NCI-H345 (cell line): ENCODE data around the gene TMEM132D.
"Not testable (repeated sequence)": the region's sequence is repeated elsewhere in the genome, so short reads cannot be mapped to it uniquely, and the experiment has no call there.

Experiments used
- DNase-seq: peaks from one replicate; lab custom pipeline; 2025; lab: John Stamatoyannopoulos, UW

TMEM132D gene

GRCh38 chr12:129237881-129238280 lies 665.9 kb downstream of the TMEM132D start:
- DNase-seq: no peak

GRCh38 chr12:129234209-129234608 lies 669.6 kb downstream of the TMEM132D start:
- DNase-seq: no peak

- no peak for DNase-seq
Measured at GRCh38 chr12:129231491-129231890, 672.3 kb downstream of the TMEM132D start.

GRCh38 chr12:129230995-129231394 lies 672.8 kb downstream of the TMEM132D start:
- no peak for DNase-seq

GRCh38 chr12:129226851-129227250 lies 677.0 kb downstream of the TMEM132D start:
- DNase-seq: no peak

- no peak for DNase-seq
Measured at GRCh38 chr12:129226005-129226404, 677.8 kb downstream of the TMEM132D start.

- no peak for DNase-seq
Measured at GRCh38 chr12:129215556-129215955, 688.3 kb downstream of the TMEM132D start.

GRCh38 chr12:129213551-129213950 lies 690.3 kb downstream of the TMEM132D start:
- DNase-seq: no peak

GRCh38 chr12:129211862-129212630 lies 691.8 kb downstream of the TMEM132D start:
- DNase-seq: no peak

GRCh38 chr12:129208566-129208965 lies 695.3 kb downstream of the TMEM132D start:
- DNase-seq: no peak

GRCh38 chr12:129207084-129207483 lies 696.7 kb downstream of the TMEM132D start:
- DNase-seq: no peak

- no peak for DNase-seq
Measured at GRCh38 chr12:129203456-129203855, 700.4 kb downstream of the TMEM132D start.

GRCh38 chr12:129202109-129202814 lies 701.6 kb downstream of the TMEM132D start:
- DNase-seq: no peak

GRCh38 chr12:129201029-129201428 lies 702.8 kb downstream of the TMEM132D start:
- DNase-seq: no peak

- peak; percentile 81 for DNase-seq
Measured at GRCh38 chr12:129200576-129200975, 703.2 kb downstream of the TMEM132D start.

GRCh38 chr12:129196927-129197326 lies 706.9 kb downstream of the TMEM132D start:
- no peak for DNase-seq

GRCh38 chr12:129195081-129195480 lies 708.7 kb downstream of the TMEM132D start:
- DNase-seq: no peak

- DNase-seq: no peak
Measured at GRCh38 chr12:129193263-129193871, 710.5 kb downstream of the TMEM132D start.

GRCh38 chr12:129190827-129191226 lies 713.0 kb downstream of the TMEM132D start:
- peak; percentile 41 for DNase-seq

- DNase-seq: not testable (repeated sequence)
Measured at GRCh38 chr12:129189879-129190278, 713.9 kb downstream of the TMEM132D start.

GRCh38 chr12:129186952-129187351 lies 716.9 kb downstream of the TMEM132D start:
- peak; percentile 22 for DNase-seq

- DNase-seq: no peak
Measured at GRCh38 chr12:129185855-129186254, 718.0 kb downstream of the TMEM132D start.
